Measurements from ENCODE around the gene ASPN.

ASPN gene

GRCh38 chr9:92504881-92505280 is 22.6 kb upstream of the ASPN start:
- no peak for DNase-seq (ENCODE audit: low spot score)

GRCh38 chr9:92503156-92503555 is 20.9 kb upstream of the ASPN start:
- DNase-seq (ENCODE audit: low spot score), result no peak

- DNase-seq (ENCODE audit: low spot score), result no peak
These were observed 19.5 kb upstream of the ASPN start for GRCh38 chr9:92501671-92502393.

- no peak for DNase-seq (ENCODE audit: low spot score)
These were observed 18.4 kb upstream of the ASPN start for GRCh38 chr9:92500725-92501124.

GRCh38 chr9:92499701-92500100 is 17.4 kb upstream of the ASPN start:
- DNase-seq (ENCODE audit: low spot score), result no peak

GRCh38 chr9:92496396-92497176 is 14.3 kb upstream of the ASPN start:
- DNase-seq (ENCODE audit: low spot score), result no peak

- no peak for DNase-seq (ENCODE audit: low spot score)
These were observed 12.6 kb upstream of the ASPN start for GRCh38 chr9:92494856-92495255.

GRCh38 chr9:92493749-92494387 is 11.6 kb upstream of the ASPN start:
- DNase-seq (ENCODE audit: low spot score), result no peak

- DNase-seq (ENCODE audit: low spot score), result no peak
These were observed 10.6 kb upstream of the ASPN start for GRCh38 chr9:92492781-92493401.

GRCh38 chr9:92488681-92489550 is 6.6 kb upstream of the ASPN start:
- DNase-seq (ENCODE audit: low spot score), result no peak

- DNase-seq (ENCODE audit: low spot score), result no peak
These were observed 4.1 kb upstream of the ASPN start for GRCh38 chr9:92486371-92486770.

- DNase-seq (ENCODE audit: low spot score), result no peak
These were observed 2.3 kb upstream of the ASPN start for GRCh38 chr9:92484563-92484962.

- DNase-seq (ENCODE audit: low spot score), result peak; percentile 37
These were observed 1.6 kb upstream of the ASPN start for GRCh38 chr9:92483627-92484545.

GRCh38 chr9:92482805-92483204 is 499 bp upstream of the ASPN start:
- no peak for DNase-seq (ENCODE audit: low spot score)

GRCh38 chr9:92480986-92481633 is 1.2 kb downstream of the ASPN start:
- no peak for DNase-seq (ENCODE audit: low spot score)

GRCh38 chr9:92480291-92480771 is 2.0 kb downstream of the ASPN start:
- DNase-seq (ENCODE audit: low spot score), result no peak

- DNase-seq (ENCODE audit: low spot score), result no peak
These were observed 3.0 kb downstream of the ASPN start for GRCh38 chr9:92479346-92479745.

GRCh38 chr9:92478783-92479182 is 3.5 kb downstream of the ASPN start:
- DNase-seq (ENCODE audit: low spot score), result no peak

- no peak for DNase-seq (ENCODE audit: low spot score)
These were observed 5.3 kb downstream of the ASPN start for GRCh38 chr9:92476962-92477361.

GRCh38 chr9:92474587-92474986 is 7.7 kb downstream of the ASPN start:
- DNase-seq (ENCODE audit: low spot score), result no peak
